ENCODE results near the gene HS2ST1.
A peak's percentile ranks its signal among the peaks of the same experiment; 100 is the strongest.

The HS2ST1 gene

GRCh38 chr1:86915737-86916235 lies 1.4 kb downstream of the HS2ST1 start:
- Histone ChIP-seq H3K4me3 (peak overlapping the region; percentile 79 to 92), H3K27ac (peak overlapping the region; percentile 87 to 92), H3K4me1 (peaks cover 0 to 28% (median 21%) of the 10 kb centered on the region in 4 donors), H3K9me3 (no peaks in the 10 kb centered on the region), H3K36me3 (no peaks in the 10 kb centered on the region), H3K27me3 (no peaks in the 10 kb centered on the region)
- TF ChIP-seq CTCF (IDR thresholded peaks at IDR 0.05) = no peak
- DNase-seq = no peak
- intact Hi-C loops (cut with DNase I; ENCODE audit: low total_unique reads) = loop anchor here (5.0 to 10.0 kb wide), 2 partner anchors 208 to 419 kb away; no protein-coding TSS in a partner anchor

DNA sequence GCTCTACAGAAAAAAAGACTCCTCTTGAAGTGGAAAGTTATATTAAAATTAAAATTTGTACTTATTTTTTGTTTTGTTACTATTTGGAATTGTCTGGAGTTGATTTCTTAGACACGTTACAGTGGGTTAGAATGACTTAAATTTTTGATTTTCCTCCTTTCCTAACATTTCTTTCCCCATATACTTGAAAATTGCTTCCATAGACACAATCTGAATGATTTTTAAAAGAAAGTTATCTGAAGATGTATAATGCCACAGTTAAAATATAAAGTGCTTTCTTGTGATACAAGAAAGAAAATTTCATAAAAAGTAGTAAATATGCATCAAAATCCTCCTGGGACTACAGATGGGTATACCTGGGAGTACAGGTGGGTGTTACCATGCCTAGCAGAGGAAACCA lies 2.3 kb downstream of the HS2ST1 start:
- Histone ChIP-seq H3K36me3 (no peaks in the 10 kb centered on the region), H3K9me3 (no peaks in the 10 kb centered on the region), H3K27ac (no peak overlapping the region), H3K27me3 (no peaks in the 10 kb centered on the region), H3K4me3 (no peak overlapping the region), H3K4me1 (peaks cover 0 to 21% (median 16%) of the 10 kb centered on the region in 4 donors)
- no peak for DNase-seq
- intact Hi-C loops (cut with DNase I; ENCODE audit: low total_unique reads) = loop anchor here (5.0 to 10.0 kb wide), 2 partner anchors 209 to 418 kb away; no protein-coding TSS in a partner anchor
- no peak for TF ChIP-seq CTCF (IDR thresholded peaks at IDR 0.05)

- intact Hi-C loops (cut with DNase I; ENCODE audit: low total_unique reads) = no loop called here
- no peak overlapping the region for H3K27ac ChIP-seq
- H3K9me3 ChIP-seq = no peaks in the 10 kb centered on the region
- no peaks in the 10 kb centered on the region for H3K27me3 ChIP-seq
- no peaks in the 10 kb centered on the region for H3K4me1 ChIP-seq
- no peak for DNase-seq
- no peak overlapping the region for H3K4me3 ChIP-seq
- H3K36me3 ChIP-seq = no peaks in the 10 kb centered on the region
- no peak for TF ChIP-seq CTCF (IDR thresholded peaks at IDR 0.05)
Measured at GRCh38 chr1:86922445-86922844, 8.0 kb downstream of the HS2ST1 start.

GRCh38 chr1:86924324-86924960 lies 10.0 kb downstream of the HS2ST1 start:
- H3K9me3 ChIP-seq = no peaks in the 10 kb centered on the region
- intact Hi-C loops (cut with DNase I; ENCODE audit: low total_unique reads) = no loop called here

DNA sequence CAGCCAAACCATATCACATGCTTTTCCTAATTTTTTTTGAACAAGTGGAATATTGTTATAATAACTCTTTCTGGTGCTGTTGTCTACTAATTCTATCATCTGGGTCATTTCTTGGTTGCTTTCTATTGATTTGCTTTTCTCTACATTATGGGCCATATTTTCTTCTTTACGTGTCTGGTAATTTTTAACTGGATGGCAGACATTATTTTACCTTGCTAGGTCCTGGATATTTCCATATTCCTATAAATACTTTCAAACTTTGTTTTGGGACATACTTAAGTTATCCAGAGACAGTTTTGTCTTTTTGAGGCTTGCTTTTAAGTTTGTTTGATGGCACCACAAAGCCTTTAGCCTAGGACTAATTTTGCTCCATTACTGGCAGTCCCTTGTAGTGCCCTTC lies 11.3 kb downstream of the HS2ST1 start:
- TF ChIP-seq CTCF (IDR thresholded peaks at IDR 0.05) = no peak
- Histone ChIP-seq H3K27me3 (no peaks in the 10 kb centered on the region), H3K9me3 (no peaks in the 10 kb centered on the region), H3K4me3 (no peak overlapping the region), H3K4me1 (no peaks in the 10 kb centered on the region), H3K36me3 (no peaks in the 10 kb centered on the region), H3K27ac (no peak overlapping the region)
- intact Hi-C loops (cut with DNase I; ENCODE audit: low total_unique reads) = no loop called here
- no peak for DNase-seq

More at GRCh38 chr1:86924324-86924960, 10.0 kb downstream of the HS2ST1 start:
- no peak overlapping the region for H3K27ac ChIP-seq
- H3K27me3 ChIP-seq = no peaks in the 10 kb centered on the region
- no peak for DNase-seq
- no peak for TF ChIP-seq CTCF (IDR thresholded peaks at IDR 0.05)
- no peak overlapping the region for H3K4me3 ChIP-seq
- no peaks in the 10 kb centered on the region for H3K36me3 ChIP-seq
- H3K4me1 ChIP-seq = no peaks in the 10 kb centered on the region
